PFSK-1 (cell line): ENCODE data around the gene B3GNT9.

Experiments used
- FOXP2 ChIP-seq: optimal IDR thresholded peaks from 2 replicates; pipeline ENCODE3; 2011; ENCODE audit warnings: borderline replicate concordance, control low read depth, inconsistent platforms; ENCODE audit not compliant: insufficient read depth; ENCODE audit errors: extremely low read length, extremely low read depth
- POLR2AphosphoS5 ChIP-seq: IDR thresholded peaks from 2 replicates; pipeline ENCODE4 v1.6.1; 2012; ENCODE audit warnings: low read depth, mild to moderate bottlenecking, control low read depth, low read length, moderate library complexity
- REST ChIP-seq, 2 experiments: IDR thresholded peaks; 2 replicates each; pipeline versions ENCODE4 v1.6.1 to v1.8.0; 2011 to 2012; ENCODE audit warnings: low read depth in 2 of 2, low read length in 2 of 2, control low read depth in 1 of 2, inconsistent platforms in 1 of 2, mild to moderate bottlenecking in 1 of 2, moderate library complexity in 1 of 2; ENCODE audit not compliant: insufficient read depth in 1 of 2
- SIN3A ChIP-seq: IDR thresholded peaks from 2 replicates; pipeline ENCODE4 v1.6.1; 2012; ENCODE audit warnings: mild to moderate bottlenecking, low read length, moderate library complexity, borderline replicate concordance; ENCODE audit not compliant: insufficient read depth
- TAF1 ChIP-seq: IDR thresholded peaks from 2 replicates; pipeline ENCODE4 v1.6.1; 2012; ENCODE audit warnings: low read length, control low read depth, borderline replicate concordance; ENCODE audit not compliant: insufficient read depth

Gene B3GNT9

GRCh38 chr16:67145746-67146145 is 5.1 kb downstream of the B3GNT9 start:
- no peak for TF ChIP-seq TAF1
- no peak for TF ChIP-seq REST (IDR thresholded peaks at IDR 0.05; ENCODE audit: insufficient read depth in 1 of 2, low read depth in 2 of 2, low read length in 2 of 2)

- TF ChIP-seq FOXP2, result no peak
- no peak for TF ChIP-seq POLR2AphosphoS5
- no peak for TF ChIP-seq SIN3A
- no peak for TF ChIP-seq REST (IDR thresholded peaks at IDR 0.05; ENCODE audit: insufficient read depth in 1 of 2, low read depth in 2 of 2, low read length in 2 of 2)
- no peak for TF ChIP-seq TAF1
Observed at GRCh38 chr16:67144943-67145342, 5.9 kb downstream of the B3GNT9 start.

GRCh38 chr16:67142342-67142741 is 8.5 kb downstream of the B3GNT9 start:
- TF ChIP-seq FOXP2 (no peak), TAF1 (no peak), SIN3A (no peak), POLR2AphosphoS5 (no peak), REST (IDR thresholded peaks at IDR 0.05; ENCODE audit: insufficient read depth in 1 of 2, low read depth in 2 of 2, low read length in 2 of 2) (no peak)

GRCh38 chr16:67141391-67141790 is 9.4 kb downstream of the B3GNT9 start:
- TF ChIP-seq TAF1 (no peak), REST (IDR thresholded peaks at IDR 0.05; ENCODE audit: insufficient read depth in 1 of 2, low read depth in 2 of 2, low read length in 2 of 2) (no peak), SIN3A (no peak), FOXP2 (no peak), POLR2AphosphoS5 (no peak)

- TF ChIP-seq TAF1, result no peak
- no peak for TF ChIP-seq FOXP2
- no peak for TF ChIP-seq SIN3A
- TF ChIP-seq POLR2AphosphoS5, result no peak
Observed at GRCh38 chr16:67137605-67138004, 13.2 kb downstream of the B3GNT9 start.

- TF ChIP-seq TAF1 (no peak), FOXP2 (no peak), POLR2AphosphoS5 (no peak), REST (IDR thresholded peaks at IDR 0.05; ENCODE audit: insufficient read depth in 1 of 2, low read depth in 2 of 2, low read length in 2 of 2) (no peak), SIN3A (no peak)
Observed at GRCh38 chr16:67129422-67129821, 21.4 kb downstream of the B3GNT9 start.
